Activated CD8-positive, alpha-beta T cell treated with anti-CD3 and anti-CD28 coated beads for 36 hours (primary cell): Measurements from ENCODE around the gene MEGF8. TPM values are rescaled to one million over a fixed set of nuclear protein-coding genes. Genes with fewer than 3 reads are reported as not detected.

Experiments used
- ATAC-seq: fragments of 200-7000 bp; cut with Tn5 transposase; one replicate; pipeline ENCODE4 v1.10.0; 2021; ENCODE audit warnings: mild to moderate bottlenecking, moderate library complexity
- CTCF ChIA-PET: fragments of 350-600 bp; sonication (Branson Sonifier 250); formaldehyde crosslinking; loops from one replicate; lab custom pipeline; 2021; ENCODE audit warnings: antibody characterized with exemption; lab: Charles Lee
- POLR2A ChIA-PET: fragments of 350-600 bp; sonication (Branson Sonifier 250); formaldehyde crosslinking; loops from one replicate; lab custom pipeline; 2021; ENCODE audit warnings: antibody characterized with exemption; lab: Charles Lee
- DNase-seq: peaks from one replicate; pipeline ENCODE4 v3.0.0-alpha.2; 2020
- H3K27ac Mint-ChIP-seq: one replicate; pipeline ENCODE4 v1.8.0; 2021; ENCODE audit warnings: mild to moderate bottlenecking, mixed read lengths
- H3K27me3 Mint-ChIP-seq: one replicate; pipeline ENCODE4 v1.8.0; 2021; ENCODE audit warnings: mixed read lengths
- H3K36me3 Mint-ChIP-seq: one replicate; pipeline ENCODE4 v1.8.0; 2021; ENCODE audit warnings: low read depth, mixed read lengths
- H3K4me1 Mint-ChIP-seq: one replicate; pipeline ENCODE4 v1.8.0; 2021; ENCODE audit warnings: low read depth, mixed read lengths
- H3K4me3 Mint-ChIP-seq: one replicate; pipeline ENCODE4 v1.8.0; 2021; ENCODE audit warnings: mild to moderate bottlenecking, moderate library complexity, mixed read lengths
- H3K9me3 Mint-ChIP-seq: one replicate; pipeline ENCODE4 v1.8.0; 2021; ENCODE audit warnings: mixed read lengths
- CTCF ChIP-seq: fragments of 200-600 bp; IDR thresholded peaks from one replicate; pipeline ENCODE4 v1.8.0; 2022; ENCODE audit warnings: antibody characterized with exemption, mild to moderate bottlenecking
- intact Hi-C: fragments of 100-400 bp; cut with micrococcal nuclease; formaldehyde crosslinking; loops from one replicate; pipeline ENCODE4 v1.10.0; 2022
- total RNA-seq, 2 experiments: library from RNA; stranded (reverse); gene quantifications; one replicate each; pipeline ENCODE4 v1.2.3, GENCODE V29; 2021

The MEGF8 gene
- total RNA-seq, 2 experiments from 2014 or later = 7.0 to 8.0 TPM

- no peak for TF ChIP-seq CTCF
- POLR2A ChIA-PET = interaction anchor here (0.7 to 7.5 kb wide), 8 partner anchors 10 to 80 kb away, joined by 3 to 119 read pairs (median 4); partner anchors contain the start of genes CIC, GSK3A, PAFAH1B3 and PRR19
- no peaks in the 10 kb centered on the region for H3K9me3 Mint-ChIP-seq
- H3K4me3 Mint-ChIP-seq = no peak overlapping the region
- peak overlapping the region; percentile 82 for H3K27ac Mint-ChIP-seq
- intact Hi-C loops = loop anchor here (5.0 to 10.0 kb wide), 2 partner anchors 39 to 146 kb away; partner anchors contain the start of genes GSK3A and POU2F2
- ATAC-seq = no peak
- peaks cover 6% of the 10 kb centered on the region for H3K36me3 Mint-ChIP-seq
- peaks cover 43% of the 10 kb centered on the region for H3K4me1 Mint-ChIP-seq
- CTCF ChIA-PET = interaction anchor here (2.0 to 6.7 kb wide), 2 partner anchors 19 to 37 kb away, joined by 9 to 107 read pairs; partner anchors contain the start of gene GSK3A
- peak; percentile 55 for DNase-seq
- no peaks in the 10 kb centered on the region for H3K27me3 Mint-ChIP-seq
Measured at GRCh38 chr19:42281146-42281826, 44.1 kb upstream of the MEGF8 start.

GRCh38 chr19:42281827-42282762, 43.3 kb upstream of the MEGF8 start:
- ChIA-PET POLR2A (interaction anchor here (0.7 to 7.5 kb wide), 8 partner anchors 11 to 67 kb away, joined by 3 to 119 read pairs (median 4); partner anchors contain the start of genes CIC, GSK3A, PAFAH1B3 and PRR19), CTCF (interaction anchor here (6.7 kb wide), 1 partner anchor 37 kb away, joined by 107 read pairs; the partner anchor contains the start of gene GSK3A)
- DNase-seq = peak; percentile 45
- intact Hi-C loops = loop anchor here (5.0 to 10.0 kb wide), 2 partner anchors 40 to 147 kb away; partner anchors contain the start of genes GSK3A and POU2F2
- H3K36me3 Mint-ChIP-seq = peaks cover 7% of the 10 kb centered on the region
- no peaks in the 10 kb centered on the region for H3K27me3 Mint-ChIP-seq
- H3K9me3 Mint-ChIP-seq = no peaks in the 10 kb centered on the region
- TF ChIP-seq CTCF = no peak
- H3K27ac Mint-ChIP-seq = no peak overlapping the region
- no peak overlapping the region for H3K4me3 Mint-ChIP-seq
- peaks cover 35% of the 10 kb centered on the region for H3K4me1 Mint-ChIP-seq
- no peak for ATAC-seq

- POLR2A ChIA-PET = interaction anchor here (0.7 to 7.5 kb wide), 4 partner anchors 12 to 49 kb away, joined by 3 to 119 read pairs (median 17); partner anchors contain the start of genes CIC and GSK3A
- Mint-ChIP-seq H3K27ac (no peak overlapping the region), H3K27me3 (no peaks in the 10 kb centered on the region), H3K9me3 (no peaks in the 10 kb centered on the region), H3K36me3 (peaks cover 8% of the 10 kb centered on the region), H3K4me1 (peaks cover 35% of the 10 kb centered on the region), H3K4me3 (no peak overlapping the region)
- CTCF ChIA-PET = interaction anchor here (6.7 kb wide), 1 partner anchor 38 kb away, joined by 107 read pairs; the partner anchor contains the start of gene GSK3A
- ATAC-seq = no peak
- DNase-seq = no peak
- TF ChIP-seq CTCF = no peak
- intact Hi-C loops = loop anchor here (5.0 to 10.0 kb wide), 2 partner anchors 41 to 148 kb away; partner anchors contain the start of genes GSK3A and POU2F2
Measured at GRCh38 chr19:42282819-42283187, 42.6 kb upstream of the MEGF8 start.

GRCh38 chr19:42283188-42284065, 42.0 kb upstream of the MEGF8 start:
- TF ChIP-seq CTCF = no peak
- Mint-ChIP-seq H3K27me3 (no peaks in the 10 kb centered on the region), H3K4me3 (no peak overlapping the region), H3K4me1 (peaks cover 31% of the 10 kb centered on the region), H3K27ac (no peak overlapping the region), H3K9me3 (no peaks in the 10 kb centered on the region), H3K36me3 (peaks cover 10% of the 10 kb centered on the region)
- intact Hi-C loops = loop anchor here (5.0 to 10.0 kb wide), 2 partner anchors 41 to 149 kb away; partner anchors contain the start of genes GSK3A and POU2F2
- POLR2A ChIA-PET = interaction anchor here (0.7 to 7.5 kb wide), 5 partner anchors 12 to 48 kb away, joined by 3 to 119 read pairs (median 3); partner anchors contain the start of genes CIC and GSK3A
- DNase-seq (peak; percentile 97), ATAC-seq (peak; percentile 69)
- CTCF ChIA-PET = interaction anchor here (6.7 kb wide), 1 partner anchor 39 kb away, joined by 107 read pairs; the partner anchor contains the start of gene GSK3A
